Smooth muscle cell (in vitro differentiated cells): ENCODE results near the gene SSTR3. TPM values are rescaled to one million over a fixed set of nuclear protein-coding genes. Genes with fewer than 3 reads are reported as not detected.

Experiments
- DNase-seq: peaks from one replicate; lab custom pipeline; 2025; ENCODE audit not compliant: unreplicated experiment; lab: John Stamatoyannopoulos, UW
- H2AFZ ChIP-seq: fragments of 200-600 bp; sonication (generic); 2 replicates; pipeline ENCODE4 v1.6.0; 2016; ENCODE audit warnings: antibody characterized with exemption, low read depth, mild to moderate bottlenecking
- H3F3A ChIP-seq: fragments of 200-600 bp; sonication (generic); 2 replicates; pipeline ENCODE4 v1.6.0; 2017; ENCODE audit warnings: antibody characterized with exemption, low read depth
- H3K27ac ChIP-seq: fragments of 200-600 bp; sonication (generic); 2 replicates; pipeline ENCODE4 v1.5.1; 2016; ENCODE audit warnings: low read depth, mild to moderate bottlenecking
- H3K27me3 ChIP-seq: fragments of 200-600 bp; sonication (generic); 2 replicates; pipeline ENCODE4 v1.6.1; 2016; ENCODE audit warnings: low read depth, mild to moderate bottlenecking
- H3K36me3 ChIP-seq: fragments of 200-600 bp; sonication (generic); 2 replicates; pipeline ENCODE4 v1.5.1; 2016; ENCODE audit warnings: low read depth
- H3K4me1 ChIP-seq: fragments of 200-600 bp; sonication (generic); 2 replicates; pipeline ENCODE4 v1.5.1; 2016; ENCODE audit warnings: low read depth
- H3K4me2 ChIP-seq: fragments of 200-600 bp; sonication (generic); 2 replicates; pipeline ENCODE4 v1.6.0; 2016; ENCODE audit warnings: mild to moderate bottlenecking
- H3K4me3 ChIP-seq: fragments of 200-600 bp; sonication (generic); 2 replicates; pipeline ENCODE4 v1.5.1; 2016; ENCODE audit warnings: mild to moderate bottlenecking
- H3K79me2 ChIP-seq: fragments of 200-600 bp; sonication (generic); 2 replicates; pipeline ENCODE4 v1.6.0; 2016; ENCODE audit warnings: low read depth, mild to moderate bottlenecking
- H3K9ac ChIP-seq: fragments of 200-600 bp; sonication (generic); 2 replicates; pipeline ENCODE4 v1.6.0; 2016; ENCODE audit warnings: low read depth
- H3K9me3 ChIP-seq: fragments of 200-600 bp; sonication (generic); replicated peaks from 2 replicates; pipeline ENCODE4 v1.5.1; 2016; ENCODE audit warnings: low read depth
- H4K20me1 ChIP-seq: fragments of 200-600 bp; sonication (generic); 2 replicates; pipeline ENCODE4 v1.6.0; 2016; ENCODE audit warnings: low read depth
- WGBS: methylation state at CpG from one replicate; pipeline ENCODE4 v1.1.7; 2016; ENCODE audit warnings: low lambda C conversion rate; 5-methylcytosine and 5-hydroxymethylcytosine counted together
- polyA plus RNA-seq: library from polyadenylated mRNA; unstranded; fragments of >200 nt; fragmentation: Nextera tagmentation; extraction: Ambion mirVana; gene quantifications from 2 replicates; pipeline ENCODE4 v1.2.1, GENCODE V29; 2016
- total RNA-seq: library from RNA; depleted of rRNA; stranded (reverse); fragments of >200 nt; gene quantifications from 2 replicates; pipeline ENCODE4 v1.2.3, GENCODE V29; 2014
- TF ChIP-seq, protein P1 (sequence below): fragments of 200-600 bp; sonication (generic); IDR thresholded peaks from 2 replicates; pipeline ENCODE4 v1.5.1; 2017; ENCODE audit warnings: borderline replicate concordance, mild to moderate bottlenecking, antibody characterized with exemption; ENCODE audit not compliant: insufficient read depth, poor library complexity, severe bottlenecking

The SSTR3 gene
- total and polyA plus RNA-seq, 2 experiments from 2014 or later = not detected

DNA sequence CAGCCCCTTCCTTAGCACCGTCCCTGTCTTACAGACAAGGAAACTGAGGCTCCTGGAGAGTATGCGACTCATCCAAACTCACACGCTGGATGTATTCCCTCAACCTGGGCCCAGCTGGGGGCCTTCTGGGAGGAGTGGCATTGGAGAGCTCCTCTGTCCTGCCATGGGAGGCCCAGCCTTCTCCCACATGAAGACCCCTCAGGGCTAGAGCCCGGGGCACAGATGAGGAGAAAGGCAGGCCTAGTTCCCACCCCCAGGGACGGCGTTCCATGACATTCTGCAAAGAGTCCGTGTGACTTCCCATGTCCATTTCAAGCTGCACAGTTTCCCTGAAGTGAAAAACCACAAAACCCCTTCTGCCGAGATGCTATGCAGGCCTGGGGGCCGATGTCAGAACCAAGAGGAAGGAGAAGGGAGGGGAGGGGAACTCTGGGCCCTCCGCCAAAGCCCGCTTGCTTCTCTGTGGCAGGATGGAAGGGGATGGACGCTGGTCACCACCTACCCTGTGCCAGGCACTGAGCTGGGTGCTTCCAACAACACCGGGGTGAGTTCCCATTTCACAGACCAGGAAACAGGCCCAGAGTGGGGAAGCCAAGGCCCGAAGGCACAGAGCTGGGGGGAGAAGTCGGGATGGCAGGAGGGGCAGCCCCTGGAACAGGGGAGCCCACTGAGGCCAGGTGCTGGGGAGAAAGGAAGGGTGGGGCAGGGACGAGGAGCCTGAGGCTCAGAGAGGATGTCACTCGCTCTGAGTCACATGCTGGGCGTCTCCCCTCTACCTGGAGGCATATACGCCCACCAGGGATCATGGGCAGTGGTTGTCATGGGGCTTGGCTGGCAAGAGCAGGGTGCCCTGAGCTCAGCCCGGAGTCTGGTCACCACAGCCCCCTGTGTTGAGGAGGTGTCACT is 16.1 kb upstream of the SSTR3 start:
- no peaks in the 10 kb centered on the region for H3K9me3 ChIP-seq
- peaks cover 4% of the 10 kb centered on the region for H3K4me1 ChIP-seq
- H3K27me3 ChIP-seq = no peaks in the 10 kb centered on the region
- H2AFZ ChIP-seq = peak overlapping the region; percentile 13
- H3K79me2 ChIP-seq = no peaks in the 10 kb centered on the region
- WGBS = 49% methylated on average over 20 of the region's 20 CpGs
- TF ChIP-seq, protein P1, sequence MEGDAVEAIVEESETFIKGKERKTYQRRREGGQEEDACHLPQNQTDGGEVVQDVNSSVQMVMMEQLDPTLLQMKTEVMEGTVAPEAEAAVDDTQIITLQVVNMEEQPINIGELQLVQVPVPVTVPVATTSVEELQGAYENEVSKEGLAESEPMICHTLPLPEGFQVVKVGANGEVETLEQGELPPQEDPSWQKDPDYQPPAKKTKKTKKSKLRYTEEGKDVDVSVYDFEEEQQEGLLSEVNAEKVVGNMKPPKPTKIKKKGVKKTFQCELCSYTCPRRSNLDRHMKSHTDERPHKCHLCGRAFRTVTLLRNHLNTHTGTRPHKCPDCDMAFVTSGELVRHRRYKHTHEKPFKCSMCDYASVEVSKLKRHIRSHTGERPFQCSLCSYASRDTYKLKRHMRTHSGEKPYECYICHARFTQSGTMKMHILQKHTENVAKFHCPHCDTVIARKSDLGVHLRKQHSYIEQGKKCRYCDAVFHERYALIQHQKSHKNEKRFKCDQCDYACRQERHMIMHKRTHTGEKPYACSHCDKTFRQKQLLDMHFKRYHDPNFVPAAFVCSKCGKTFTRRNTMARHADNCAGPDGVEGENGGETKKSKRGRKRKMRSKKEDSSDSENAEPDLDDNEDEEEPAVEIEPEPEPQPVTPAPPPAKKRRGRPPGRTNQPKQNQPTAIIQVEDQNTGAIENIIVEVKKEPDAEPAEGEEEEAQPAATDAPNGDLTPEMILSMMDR = no peak
- no peaks in the 10 kb centered on the region for H4K20me1 ChIP-seq
- peaks cover 9% of the 10 kb centered on the region for H3F3A ChIP-seq
- H3K27ac ChIP-seq = peak overlapping the region; percentile 74
- no peak for DNase-seq
- H3K9ac ChIP-seq = no peak overlapping the region
- H3K4me2 ChIP-seq = peak overlapping the region; percentile 71
- H3K36me3 ChIP-seq = no peaks in the 10 kb centered on the region
- no peak overlapping the region for H3K4me3 ChIP-seq

DNA sequence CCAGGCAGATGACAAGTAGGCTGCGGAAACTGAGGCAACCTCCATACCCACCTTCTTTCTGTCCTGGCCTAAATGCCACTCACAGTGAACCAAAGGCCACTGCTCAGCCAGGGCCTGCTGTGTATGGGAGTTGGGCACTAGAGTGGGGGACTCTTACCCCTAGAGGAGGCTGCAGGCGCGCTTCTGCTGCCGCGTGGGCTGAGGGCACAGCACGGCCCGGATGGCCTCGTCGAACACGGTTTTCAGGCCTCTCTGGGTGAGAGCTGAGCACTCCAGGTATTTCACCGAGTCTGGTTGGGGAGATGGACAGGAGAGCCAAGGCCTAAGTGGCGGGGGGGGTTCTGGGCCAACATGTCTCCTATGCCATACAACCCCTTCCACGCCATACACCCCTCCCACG is 14.2 kb upstream of the SSTR3 start:
- Histone ChIP-seq H3K4me1 (peaks cover 4% of the 10 kb centered on the region), H3K4me3 (no peak overlapping the region), H3K36me3 (no peaks in the 10 kb centered on the region), H4K20me1 (no peaks in the 10 kb centered on the region), H3F3A (peaks cover 9% of the 10 kb centered on the region), H3K27me3 (no peaks in the 10 kb centered on the region), H2AFZ (no peak overlapping the region), H3K9me3 (no peaks in the 10 kb centered on the region), H3K9ac (no peak overlapping the region), H3K79me2 (no peaks in the 10 kb centered on the region), H3K27ac (no peak overlapping the region), H3K4me2 (no peak overlapping the region)
- DNase-seq = no peak
- TF ChIP-seq, protein P1 = no peak
- WGBS = 94% methylated on average over 12 of the region's 14 CpGs

DNA sequence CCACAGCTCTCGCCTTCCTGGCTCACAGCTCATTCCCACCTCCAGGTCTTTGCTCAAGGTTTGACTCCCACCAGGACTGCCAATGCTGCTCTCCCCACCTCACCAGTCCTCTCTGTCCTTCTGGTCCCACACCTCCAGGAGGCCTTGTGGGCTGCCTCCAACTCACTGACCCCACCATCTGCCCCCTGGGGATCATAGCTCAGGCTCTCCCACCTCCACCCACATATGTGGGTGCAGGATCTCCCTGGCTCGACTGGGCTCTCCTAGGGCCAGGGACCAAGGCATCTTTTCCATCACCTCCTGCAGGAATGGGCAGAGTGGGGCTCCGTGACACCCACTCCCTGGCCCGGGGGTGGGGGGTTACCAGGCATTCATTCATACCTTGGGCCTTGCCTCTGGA is 13.8 kb upstream of the SSTR3 start:
- no peak for DNase-seq
- Histone ChIP-seq H3K4me3 (no peak overlapping the region), H3K79me2 (no peaks in the 10 kb centered on the region), H3K4me2 (no peak overlapping the region), H3K27ac (no peak overlapping the region), H3K4me1 (peaks cover 4% of the 10 kb centered on the region), H2AFZ (no peak overlapping the region), H3K36me3 (no peaks in the 10 kb centered on the region), H4K20me1 (no peaks in the 10 kb centered on the region), H3K27me3 (no peaks in the 10 kb centered on the region), H3F3A (peaks cover 9% of the 10 kb centered on the region), H3K9me3 (no peaks in the 10 kb centered on the region), H3K9ac (no peak overlapping the region)
- 90% methylated on average over 4 of the region's 4 CpGs for WGBS
- TF ChIP-seq, protein P1 = no peak
